ENCODE results near the gene TRIOBP.

TRIOBP gene

DNA sequence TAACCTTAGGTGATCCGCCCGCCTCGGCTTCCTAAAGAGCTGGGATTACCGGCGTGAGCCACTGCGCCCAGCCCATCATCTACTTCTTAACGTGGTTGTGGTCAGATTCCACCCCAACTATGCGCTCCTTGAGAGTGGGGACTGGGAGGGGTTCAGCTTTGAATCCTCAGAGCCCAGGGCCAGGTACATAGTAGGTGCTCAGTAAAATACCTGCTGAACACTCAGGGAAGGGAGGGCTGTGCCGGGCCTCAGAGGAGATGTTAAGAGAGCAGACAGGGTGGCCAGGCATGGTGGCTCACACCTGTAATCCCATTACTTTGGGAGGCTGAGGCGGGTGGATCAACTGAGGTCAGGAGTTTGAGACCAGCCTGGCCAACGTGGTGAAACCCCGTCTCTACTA lies 22.6 kb upstream of the TRIOBP start:
- TF ChIP-seq, protein P1, sequence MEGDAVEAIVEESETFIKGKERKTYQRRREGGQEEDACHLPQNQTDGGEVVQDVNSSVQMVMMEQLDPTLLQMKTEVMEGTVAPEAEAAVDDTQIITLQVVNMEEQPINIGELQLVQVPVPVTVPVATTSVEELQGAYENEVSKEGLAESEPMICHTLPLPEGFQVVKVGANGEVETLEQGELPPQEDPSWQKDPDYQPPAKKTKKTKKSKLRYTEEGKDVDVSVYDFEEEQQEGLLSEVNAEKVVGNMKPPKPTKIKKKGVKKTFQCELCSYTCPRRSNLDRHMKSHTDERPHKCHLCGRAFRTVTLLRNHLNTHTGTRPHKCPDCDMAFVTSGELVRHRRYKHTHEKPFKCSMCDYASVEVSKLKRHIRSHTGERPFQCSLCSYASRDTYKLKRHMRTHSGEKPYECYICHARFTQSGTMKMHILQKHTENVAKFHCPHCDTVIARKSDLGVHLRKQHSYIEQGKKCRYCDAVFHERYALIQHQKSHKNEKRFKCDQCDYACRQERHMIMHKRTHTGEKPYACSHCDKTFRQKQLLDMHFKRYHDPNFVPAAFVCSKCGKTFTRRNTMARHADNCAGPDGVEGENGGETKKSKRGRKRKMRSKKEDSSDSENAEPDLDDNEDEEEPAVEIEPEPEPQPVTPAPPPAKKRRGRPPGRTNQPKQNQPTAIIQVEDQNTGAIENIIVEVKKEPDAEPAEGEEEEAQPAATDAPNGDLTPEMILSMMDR (IDR thresholded peaks at IDR 0.05) = no peak

DNA sequence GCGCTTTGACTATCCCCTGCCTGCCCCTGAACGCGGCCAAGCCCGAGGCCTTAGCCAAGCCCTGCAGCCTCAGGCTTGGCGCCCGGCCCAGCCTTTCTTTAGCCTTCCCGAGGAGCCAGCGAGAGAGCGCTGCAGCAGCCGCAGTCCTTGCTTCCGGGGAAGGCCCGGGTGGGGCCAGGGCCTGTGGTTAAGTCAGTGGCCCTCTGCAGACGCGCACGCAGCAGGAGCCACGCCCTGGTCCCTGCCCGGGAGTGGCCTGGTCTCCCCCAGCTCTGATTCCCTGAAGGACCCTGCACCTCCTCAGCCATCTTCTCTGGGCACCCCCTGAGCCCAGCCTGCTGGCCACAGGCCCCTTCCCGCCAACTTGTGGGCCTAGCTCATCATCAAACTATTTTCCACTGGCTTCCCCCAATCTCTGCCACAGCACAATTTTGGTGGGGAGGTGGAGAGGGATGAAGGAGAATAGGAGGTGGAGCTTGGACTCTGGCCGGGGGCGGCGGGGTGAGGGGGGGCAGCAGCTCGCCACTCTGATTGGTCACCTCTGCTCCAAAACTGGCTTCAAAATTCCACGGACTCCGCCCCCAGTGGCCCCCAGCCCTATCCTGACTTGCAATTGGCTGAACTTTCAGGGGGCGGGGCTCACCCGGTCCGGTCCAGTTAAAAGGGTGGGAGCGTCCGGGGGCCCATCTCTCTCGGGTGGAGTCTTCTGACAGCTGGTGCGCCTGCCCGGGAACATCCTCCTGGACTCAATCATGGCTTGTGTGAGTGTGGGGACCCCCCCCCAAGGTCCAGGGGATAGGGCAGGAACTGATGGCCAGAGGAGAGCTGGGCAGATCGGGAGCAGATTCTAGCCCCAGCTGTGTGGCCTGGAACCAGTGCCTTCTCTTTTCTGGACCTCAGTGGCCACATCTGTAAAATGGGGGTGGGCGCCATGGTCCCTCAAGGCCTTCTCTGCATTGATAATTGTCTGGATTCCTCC lies 21.6 kb upstream of the TRIOBP start, which contains the start of gene LGALS1:
LGALS1 (plus strand) TSS at position 686 of the 979 bp plus-strand sequence; CDS start at position 753, 67 bp downstream.
- TF ChIP-seq, protein P1 (IDR thresholded peaks at IDR 0.05) = no peak

DNA sequence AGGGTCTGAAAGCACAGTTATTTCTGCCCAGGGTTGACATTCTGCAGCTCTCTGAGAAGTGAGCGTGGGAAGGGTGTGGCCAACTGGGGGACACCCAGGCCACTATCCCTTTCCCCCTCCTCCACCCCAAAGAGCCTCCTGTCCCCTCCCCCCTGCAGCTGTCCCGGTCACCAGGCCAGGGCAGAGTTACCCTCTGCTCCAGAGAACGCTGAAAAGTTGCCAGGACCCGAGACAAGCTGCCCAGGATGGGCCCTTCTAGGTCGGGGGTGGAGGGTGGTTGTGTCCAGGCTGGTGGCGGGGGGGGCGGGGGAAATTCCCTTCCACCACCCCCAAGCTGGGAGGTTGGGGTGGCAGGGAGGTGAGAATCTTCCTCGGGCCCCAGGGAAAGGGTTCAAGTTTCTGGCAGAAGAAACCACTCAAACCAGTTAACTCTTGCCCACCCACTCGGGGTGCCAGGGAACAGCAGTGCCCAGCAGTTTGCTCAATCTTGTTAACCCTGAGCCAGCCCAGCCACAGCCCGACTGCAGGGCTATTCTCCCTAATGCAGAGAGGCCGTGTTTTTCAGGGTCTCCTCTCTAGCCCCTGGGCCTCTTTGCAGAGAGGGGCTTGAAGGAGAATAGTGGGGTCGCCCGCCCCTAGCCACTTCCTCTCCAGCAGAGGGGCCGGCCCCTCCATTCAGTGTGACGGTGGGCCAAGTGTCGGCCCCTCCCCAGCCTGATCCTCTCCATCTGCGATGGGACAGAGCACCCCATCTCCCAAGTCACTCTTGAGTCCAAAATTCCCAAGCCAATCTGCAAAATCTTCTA lies 20.7 kb upstream of the TRIOBP start:
- TF ChIP-seq, protein P1 (IDR thresholded peaks at IDR 0.05) = no peak

DNA sequence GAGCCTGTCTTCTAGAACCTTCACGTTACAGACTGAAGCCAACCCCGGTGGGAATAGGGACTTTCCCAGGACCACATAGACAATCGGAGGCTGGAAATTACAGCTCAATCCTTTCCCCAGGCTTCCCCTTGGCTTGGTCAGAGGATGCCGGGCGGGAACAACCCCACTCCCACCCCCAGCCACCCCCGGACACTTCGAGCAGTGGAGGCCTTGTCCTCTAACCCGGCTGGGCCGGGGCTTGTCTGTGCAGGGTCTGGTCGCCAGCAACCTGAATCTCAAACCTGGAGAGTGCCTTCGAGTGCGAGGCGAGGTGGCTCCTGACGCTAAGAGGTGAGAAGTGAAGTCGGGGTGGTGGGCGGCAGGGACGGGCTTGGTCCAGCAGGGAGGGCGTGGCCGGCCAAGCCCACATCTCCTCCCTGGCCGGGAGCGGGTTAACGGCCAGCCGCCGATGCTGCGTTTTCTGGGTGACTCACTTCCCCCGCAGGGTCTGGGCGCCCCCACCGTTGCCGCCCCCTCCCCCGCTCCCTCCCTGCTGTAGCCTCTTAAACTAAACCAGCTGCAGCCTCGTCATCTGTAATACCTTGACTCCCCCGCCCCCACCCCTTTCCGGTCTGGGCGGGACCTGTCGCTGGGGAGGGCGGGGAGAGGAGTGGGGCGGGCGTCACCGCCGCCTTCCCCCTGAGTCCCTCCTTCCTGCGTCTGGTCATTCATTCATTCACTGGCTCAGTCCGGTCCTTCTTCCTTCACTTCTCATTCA lies 19.9 kb upstream of the TRIOBP start:
- TF ChIP-seq, protein P1 (IDR thresholded peaks at IDR 0.05) = no peak

DNA sequence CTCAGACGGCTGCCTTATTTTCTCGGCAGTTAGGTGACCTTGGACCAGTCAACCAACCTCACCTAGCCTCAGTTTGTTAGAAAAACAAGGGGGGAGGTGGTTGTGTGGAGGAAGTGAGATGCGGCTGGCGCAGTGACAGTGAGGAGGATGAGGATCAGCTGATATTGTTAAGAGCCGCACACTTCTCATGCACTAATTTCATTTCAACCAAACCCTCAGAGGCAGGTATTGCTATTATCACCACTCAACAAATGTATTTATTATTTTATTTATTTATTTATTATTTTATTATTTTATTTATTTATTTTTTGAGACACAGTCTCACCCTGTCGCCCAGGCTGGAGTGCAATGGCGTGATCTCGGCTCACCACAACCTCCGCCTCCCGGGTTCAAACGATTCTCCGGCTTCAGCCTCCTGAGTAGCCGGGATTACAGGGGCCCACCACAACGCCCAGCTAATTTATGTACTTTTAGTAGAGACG lies 19.3 kb upstream of the TRIOBP start:
- TF ChIP-seq, protein P1 (IDR thresholded peaks at IDR 0.05) = no peak

DNA sequence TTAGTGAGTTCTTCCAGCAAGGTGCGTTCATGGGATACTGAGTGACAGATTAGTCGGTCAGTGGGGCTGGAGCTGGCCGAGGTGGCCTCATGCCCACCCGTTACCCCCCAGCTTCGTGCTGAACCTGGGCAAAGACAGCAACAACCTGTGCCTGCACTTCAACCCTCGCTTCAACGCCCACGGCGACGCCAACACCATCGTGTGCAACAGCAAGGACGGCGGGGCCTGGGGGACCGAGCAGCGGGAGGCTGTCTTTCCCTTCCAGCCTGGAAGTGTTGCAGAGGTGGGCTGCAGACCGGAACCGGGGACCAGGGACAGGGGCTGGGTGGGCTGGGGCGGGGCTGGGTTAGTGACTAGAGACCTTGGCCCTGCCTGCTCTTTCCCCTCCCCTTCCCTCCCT lies 18.5 kb upstream of the TRIOBP start:
- TF ChIP-seq, protein P1 (IDR thresholded peaks at IDR 0.05) = no peak

DNA sequence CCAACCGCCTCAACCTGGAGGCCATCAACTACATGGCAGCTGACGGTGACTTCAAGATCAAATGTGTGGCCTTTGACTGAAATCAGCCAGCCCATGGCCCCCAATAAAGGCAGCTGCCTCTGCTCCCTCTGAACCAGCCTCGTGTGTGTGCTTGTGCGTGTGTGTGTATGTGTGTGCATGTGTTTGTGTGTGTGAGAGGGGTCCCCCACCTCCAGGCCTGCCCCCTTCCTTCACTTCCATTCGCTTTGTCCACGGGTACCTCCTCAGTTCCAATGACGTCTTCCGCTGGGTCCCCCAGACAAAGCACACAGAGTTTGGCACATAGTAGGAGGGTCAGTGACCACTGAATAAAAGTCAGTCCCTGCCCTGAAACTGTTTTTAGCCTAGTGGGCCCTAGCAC lies 17.2 kb upstream of the TRIOBP start:
- TF ChIP-seq, protein P1 (IDR thresholded peaks at IDR 0.05) = no peak

Data from LNCAP (cell line).